DND-41 (cell line): ENCODE measurements around the gene CARMIL3.

ENCODE experiments used
- EZH2 ChIP-seq: IDR thresholded peaks from 3 replicates; pipeline ENCODE4 v1.6.1; 2012; ENCODE audit warnings: borderline replicate concordance, low read depth, mild to moderate bottlenecking, moderate library complexity, low read length, inconsistent platforms; ENCODE audit not compliant: severe bottlenecking
- TF ChIP-seq, protein P1 (sequence below): IDR thresholded peaks from 2 replicates; pipeline ENCODE4 v1.5.1; 2012; ENCODE audit warnings: borderline replicate concordance, low read length, moderate library complexity, mild to moderate bottlenecking; ENCODE audit not compliant: poor library complexity, severe bottlenecking; ENCODE audit errors: extremely low read depth

DNA sequence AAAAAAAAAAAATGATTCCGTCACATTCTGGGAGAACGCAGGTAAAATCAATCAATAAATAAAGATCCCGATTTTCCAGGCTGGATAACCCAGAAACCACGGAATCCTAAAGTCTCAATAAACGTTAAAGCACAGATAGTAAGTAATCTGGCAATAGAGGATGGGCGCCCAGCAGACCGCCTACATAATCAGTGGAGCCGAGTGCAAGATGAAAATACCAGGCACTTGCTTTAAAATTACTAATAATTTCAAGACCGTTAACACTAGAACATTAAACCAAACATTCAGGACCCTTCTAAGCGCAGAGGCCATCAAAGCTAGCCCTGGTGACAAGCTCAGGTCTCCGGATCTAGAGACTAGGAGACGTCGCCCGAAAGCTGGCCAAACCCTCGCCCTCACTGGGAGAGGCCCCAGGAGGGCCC lies 61.6 kb downstream of the CARMIL3 start:
- TF ChIP-seq, protein P1, sequence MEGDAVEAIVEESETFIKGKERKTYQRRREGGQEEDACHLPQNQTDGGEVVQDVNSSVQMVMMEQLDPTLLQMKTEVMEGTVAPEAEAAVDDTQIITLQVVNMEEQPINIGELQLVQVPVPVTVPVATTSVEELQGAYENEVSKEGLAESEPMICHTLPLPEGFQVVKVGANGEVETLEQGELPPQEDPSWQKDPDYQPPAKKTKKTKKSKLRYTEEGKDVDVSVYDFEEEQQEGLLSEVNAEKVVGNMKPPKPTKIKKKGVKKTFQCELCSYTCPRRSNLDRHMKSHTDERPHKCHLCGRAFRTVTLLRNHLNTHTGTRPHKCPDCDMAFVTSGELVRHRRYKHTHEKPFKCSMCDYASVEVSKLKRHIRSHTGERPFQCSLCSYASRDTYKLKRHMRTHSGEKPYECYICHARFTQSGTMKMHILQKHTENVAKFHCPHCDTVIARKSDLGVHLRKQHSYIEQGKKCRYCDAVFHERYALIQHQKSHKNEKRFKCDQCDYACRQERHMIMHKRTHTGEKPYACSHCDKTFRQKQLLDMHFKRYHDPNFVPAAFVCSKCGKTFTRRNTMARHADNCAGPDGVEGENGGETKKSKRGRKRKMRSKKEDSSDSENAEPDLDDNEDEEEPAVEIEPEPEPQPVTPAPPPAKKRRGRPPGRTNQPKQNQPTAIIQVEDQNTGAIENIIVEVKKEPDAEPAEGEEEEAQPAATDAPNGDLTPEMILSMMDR = no peak
- TF ChIP-seq EZH2 = no peak
